HepG2 (cell line): ENCODE data around the gene COL4A2. TPM values are rescaled to one million over a fixed set of nuclear protein-coding genes. Genes with fewer than 3 reads are reported as not detected.

Experiments
- ARHGAP35 ChIP-seq: sonication (generic); formaldehyde crosslinking; IDR thresholded peaks from 2 replicates; pipeline ENCODE4 v1.9.0; 2022; ENCODE audit warnings: mild to moderate bottlenecking, inconsistent platforms, moderate library complexity, missing genetic modification reagents, borderline replicate concordance
- ARID4A ChIP-seq: sonication (generic); formaldehyde crosslinking; IDR thresholded peaks from 2 replicates; pipeline ENCODE4 v1.5.0; 2020; ENCODE audit warnings: mild to moderate bottlenecking, missing genetic modification reagents, borderline replicate concordance
- GPN1 ChIP-seq: sonication (generic); formaldehyde crosslinking; IDR thresholded peaks from 2 replicates; pipeline ENCODE4 v1.5.1; 2020; ENCODE audit warnings: missing genetic modification reagents, borderline replicate concordance
- HDAC1 ChIP-seq: sonication (generic); formaldehyde crosslinking; IDR thresholded peaks from 2 replicates; pipeline ENCODE4 v1.5.1; 2020; ENCODE audit warnings: mild to moderate bottlenecking, missing genetic modification reagents
- HMGA1 ChIP-seq: sonication (generic); formaldehyde crosslinking; conservative IDR thresholded peaks from 2 replicates; pipeline ENCODE4 v1.4.0; 2020; ENCODE audit warnings: missing genetic modification reagents
- HNRNPL ChIP-seq: fragments of 200-400 bp; formaldehyde crosslinking; IDR thresholded peaks from 2 replicates; pipeline ENCODE4 v1.6.1; 2017; ENCODE audit warnings: mild to moderate bottlenecking, low read depth, low read length
- KMT2A ChIP-seq: sonication (generic); formaldehyde crosslinking; IDR thresholded peaks from 2 replicates; pipeline ENCODE4 v1.4.0; 2020; ENCODE audit warnings: missing genetic modification reagents
- MTA1 ChIP-seq: sonication (generic); formaldehyde crosslinking; IDR thresholded peaks from 2 replicates; pipeline ENCODE4 v1.4.0; 2020; ENCODE audit warnings: missing genetic modification reagents, mild to moderate bottlenecking, borderline replicate concordance
- NFE2L1 ChIP-seq: sonication (generic); formaldehyde crosslinking; IDR thresholded peaks from 2 replicates; pipeline ENCODE4 v1.4.0; 2020; ENCODE audit warnings: missing genetic modification reagents, mild to moderate bottlenecking, borderline replicate concordance
- NR2F1 ChIP-seq, 2 experiments: fragments of 450-650 bp in 1 of 2; formaldehyde crosslinking in 1 of 2; IDR thresholded peaks; 2 replicates each; pipeline versions ENCODE4 v1.5.0 to v1.6.1; 2016 to 2020; ENCODE audit warnings: mild to moderate bottlenecking in 1 of 2, missing compliant biosample characterization in 1 of 2, missing genetic modification reagents in 1 of 2, moderate library complexity in 1 of 2
- PHF21A ChIP-seq: sonication (generic); formaldehyde crosslinking; IDR thresholded peaks from 2 replicates; pipeline ENCODE4 v1.5.0; 2020; ENCODE audit warnings: mild to moderate bottlenecking, missing genetic modification reagents
- RFX1 ChIP-seq: fragments of 450-650 bp; IDR thresholded peaks from 2 replicates; pipeline ENCODE4 v1.6.1; 2017
- SOX13 ChIP-seq, 3 experiments: fragments of 450-650 bp in 1 of 3; sonication (generic) in 1 of 3; formaldehyde crosslinking in 1 of 3; IDR thresholded peaks in 2 of 3; conservative IDR thresholded peaks in 1 of 3; 2 replicates each; pipeline versions ENCODE4 v1.5.0 to v1.6.1; 2016 to 2020; ENCODE audit warnings: antibody characterized with exemption in 1 of 3, mild to moderate bottlenecking in 1 of 3, missing compliant biosample characterization in 1 of 3, missing genetic modification reagents in 1 of 3, moderate library complexity in 1 of 3
- TBX3 ChIP-seq: fragments of 450-650 bp; IDR thresholded peaks from 2 replicates; pipeline ENCODE4 v1.6.1; 2017; ENCODE audit warnings: antibody characterized with exemption, mild to moderate bottlenecking, inconsistent platforms, borderline replicate concordance
- TERF1 ChIP-seq: sonication (generic); formaldehyde crosslinking; IDR thresholded peaks from 2 replicates; pipeline ENCODE4 v1.8.0; 2022; ENCODE audit warnings: mild to moderate bottlenecking, missing genetic modification reagents, moderate library complexity
- WIZ ChIP-seq: sonication (generic); formaldehyde crosslinking; IDR thresholded peaks from 2 replicates; pipeline ENCODE4 v1.5.1; 2020; ENCODE audit warnings: mild to moderate bottlenecking, missing genetic modification reagents
- ZBTB42 ChIP-seq: sonication (generic); formaldehyde crosslinking; IDR thresholded peaks from 2 replicates; pipeline ENCODE4 v1.5.0; 2020; ENCODE audit warnings: mild to moderate bottlenecking, missing genetic modification reagents
- ZNF143 ChIP-seq: sonication (generic); formaldehyde crosslinking; IDR thresholded peaks from 2 replicates; pipeline ENCODE4 v1.4.0; 2020; ENCODE audit warnings: missing genetic modification reagents
- ZNF317 ChIP-seq: sonication (generic); formaldehyde crosslinking; IDR thresholded peaks from 2 replicates; pipeline ENCODE4 v1.5.0; 2020; ENCODE audit warnings: mild to moderate bottlenecking, missing genetic modification reagents
- ZNF382 ChIP-seq: sonication (generic); formaldehyde crosslinking; IDR thresholded peaks from 2 replicates; pipeline ENCODE4 v1.5.0; 2020; ENCODE audit warnings: missing genetic modification reagents, mild to moderate bottlenecking, borderline replicate concordance
- ZNF598 ChIP-seq: sonication (generic); formaldehyde crosslinking; IDR thresholded peaks from 2 replicates; pipeline ENCODE4 v1.5.1; 2020; ENCODE audit warnings: mild to moderate bottlenecking, missing genetic modification reagents, borderline replicate concordance
- ZNF672 ChIP-seq: sonication (generic); formaldehyde crosslinking; IDR thresholded peaks from 2 replicates; pipeline ENCODE4 v1.8.1; 2022; ENCODE audit warnings: missing genetic modification reagents
- ZNF879 ChIP-seq: sonication (generic); formaldehyde crosslinking; IDR thresholded peaks from 2 replicates; pipeline ENCODE4 v1.8.1; 2023; ENCODE audit warnings: missing genetic modification reagents
- ZSCAN25 ChIP-seq: sonication (generic); formaldehyde crosslinking; IDR thresholded peaks from 2 replicates; pipeline ENCODE4 v1.8.0; 2022; ENCODE audit warnings: mild to moderate bottlenecking, missing genetic modification reagents
- polyA plus RNA-seq, 8 experiments: library from polyadenylated mRNA; depleted of rRNA in 3 of 8; stranded (reverse) in 7 of 8; unstranded in 1 of 8; fragments of >200 nt; fragmentation: Illumina TruSeq in 4 of 8; extraction: Trizol in 4 of 8; gene quantifications; 2 replicates each; pipeline versions ENCODE4 v1.2.1 to v1.2.3, GENCODE V29; 2011 to 2016; ENCODE audit warnings: low read depth in 4 of 8, missing spikeins in 1 of 8, mixed read lengths in 1 of 8; ENCODE audit not compliant: insufficient read depth in 1 of 8
- total RNA-seq, 5 experiments: library from RNA; depleted of rRNA; stranded (reverse); fragments of >200 nt; fragmentation: Illumina TruSeq; extraction: Trizol; gene quantifications; 2 replicates each; pipeline ENCODE4 v1.2.3, GENCODE V29; 2016; ENCODE audit warnings: low read depth in 1 of 5

Gene COL4A2
- total and polyA plus RNA-seq, 2 of the 13 experiments (the other 11 are each of a cell fraction or from before 2014, with no cell fraction given), result 0.22 to 1.9 TPM

- TF ChIP-seq ARID4A (CRISPR knock-in tag), result no peak
- TF ChIP-seq ZBTB42, result no peak
- TF ChIP-seq ZNF672, result no peak
- TF ChIP-seq WIZ, result no peak
- no peak for TF ChIP-seq ZSCAN25 (CRISPR knock-in tag)
- peak in 1 of 2 experiments; percentile 70; a peak in 2 of 4 replicates for TF ChIP-seq NR2F1 (CRISPR knock-in tag; IDR thresholded peaks at IDR 0.05)
- no peak for TF ChIP-seq GPN1
- no peak for TF ChIP-seq NFE2L1 (CRISPR knock-in tag)
- 0 out of 2 replicates have a peak, but pooled peaks have one; percentile 21 for TF ChIP-seq HDAC1 (CRISPR knock-in tag)
- TF ChIP-seq PHF21A (CRISPR knock-in tag), result peak; percentile 66; the same call in 1 of the 2 replicates
- no peak for TF ChIP-seq HNRNPL
- no peak for TF ChIP-seq MTA1 (CRISPR knock-in tag)
- no peak for TF ChIP-seq ZNF317 (CRISPR knock-in tag)
- TF ChIP-seq KMT2A (CRISPR knock-in tag), result no peak
- peak; percentile 39; the same call in 1 of the 2 replicates for TF ChIP-seq SOX13 (IDR thresholded peaks at IDR 0.05)
- peak in 1 of 2 experiments; percentile 88; a peak in 2 of 4 replicates for TF ChIP-seq SOX13 (CRISPR knock-in tag; conservative IDR thresholded peaks at IDR 0.05 in 1 of 2, IDR thresholded peaks at IDR 0.05 in 1 of 2)
- TF ChIP-seq TERF1 (CRISPR knock-in tag), result no peak
- no peak for TF ChIP-seq ZNF382 (CRISPR knock-in tag)
- TF ChIP-seq ZNF598 (CRISPR knock-in tag), result no peak
- no peak for TF ChIP-seq ARHGAP35 (CRISPR knock-in tag)
- no peak for TF ChIP-seq ZNF143 (CRISPR knock-in tag)
- TF ChIP-seq ZNF879, result no peak
- no peak for TF ChIP-seq RFX1
- TF ChIP-seq TBX3, result peak; percentile 80
- TF ChIP-seq HMGA1 (CRISPR knock-in tag), result no peak
Measured at GRCh38 chr13:110490009-110490770, 183.1 kb downstream of the COL4A2 start (continued).
